ENCODE data around the gene XPO5.

Gene XPO5

DNA sequence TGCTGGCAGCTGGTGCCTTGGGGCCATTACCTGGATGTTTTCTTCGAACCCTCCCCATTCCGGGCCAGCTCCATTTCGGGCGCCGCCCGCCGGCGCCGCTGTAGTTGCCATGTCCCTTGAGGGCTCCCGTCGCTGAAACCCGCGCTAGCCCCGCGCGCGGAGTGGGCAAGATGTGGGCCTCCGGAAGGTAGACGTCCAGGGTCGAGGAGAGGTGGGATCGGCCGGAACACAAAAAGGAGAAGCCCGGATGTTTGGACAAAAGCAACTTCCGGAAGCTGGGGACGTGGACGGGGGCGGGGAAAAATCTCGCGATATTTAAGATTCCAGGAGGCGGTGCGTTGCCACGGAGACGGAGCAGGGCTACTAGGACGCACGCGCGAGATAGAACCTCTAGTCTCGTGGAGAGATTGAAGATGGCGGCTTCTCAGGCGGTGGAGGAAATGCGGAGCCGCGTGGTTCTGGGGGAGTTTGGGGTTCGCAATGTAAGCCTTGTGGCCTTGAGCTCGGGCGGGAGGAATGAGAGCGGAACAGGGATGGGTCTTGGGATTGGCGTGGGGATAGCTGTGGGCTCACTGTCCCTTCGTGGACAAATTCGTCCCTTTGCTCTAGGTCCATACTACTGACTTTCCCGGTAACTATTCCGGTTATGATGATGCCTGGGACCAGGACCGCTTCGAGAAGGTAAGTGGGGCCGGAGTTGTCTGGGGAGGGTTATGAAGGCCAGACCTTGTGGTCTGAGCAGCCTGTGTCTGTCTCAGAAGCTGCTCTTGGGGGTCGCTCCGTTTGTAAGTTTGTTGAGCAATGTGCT, 58.9 kb downstream of the XPO5 start, which contains the start of the genes POLR1C and YIPF3:
Gene POLR1C, plus strand, starts transcription at position 393 of the 808 bp plus-strand sequence. Its CDS starts 21 bp downstream, at position 414.
Gene YIPF3, minus strand, starts transcription at position 230 of the 808 bp plus-strand sequence. Its CDS starts 119 bp downstream, at position 111.
- Histone ChIP-seq H3K79me2 (ENCODE audit: control insufficient read depth, low read length) (peaks cover 60% of the 10 kb centered on the region), H3K4me3 (ENCODE audit: low read length) (peak within 1 kb of the TSS; percentile 99), H3K36me3 (ENCODE audit: control insufficient read depth, low read length) (peaks cover 87% of the 10 kb centered on the region), H3F3A (ENCODE audit: control insufficient read depth, insufficient read depth) (peaks cover 7% of the 10 kb centered on the region; the same call in 1 of the 2 replicates), H3K4me1 (ENCODE audit: control insufficient read depth, low read length) (peaks cover 23% of the 10 kb centered on the region), H4K20me1 (ENCODE audit: control insufficient read depth, insufficient read depth, low read depth, low read length) (peaks cover 4% of the 10 kb centered on the region; the same call in 1 of the 2 replicates), H3K4me2 (ENCODE audit: low read length) (peak within 1 kb of the TSS; percentile 91), H3K9me3 (ENCODE audit: control insufficient read depth, insufficient read depth, low read length) (no peaks in the 10 kb centered on the region), H3K27ac (ENCODE audit: low read depth, low read length) (peak within 1 kb of the TSS; percentile 42), H3K27me3 (ENCODE audit: control insufficient read depth, low read length) (no peaks in the 10 kb centered on the region), H3K9me2 (replicated peaks; ENCODE audit: control insufficient read depth, low read length) (no peaks in the 10 kb centered on the region)
- no peak for TF ChIP-seq EZH2phosphoT487 (IDR thresholded peaks at IDR 0.05; ENCODE audit: borderline replicate concordance, low read length)
- TF ChIP-seq, protein P1, sequence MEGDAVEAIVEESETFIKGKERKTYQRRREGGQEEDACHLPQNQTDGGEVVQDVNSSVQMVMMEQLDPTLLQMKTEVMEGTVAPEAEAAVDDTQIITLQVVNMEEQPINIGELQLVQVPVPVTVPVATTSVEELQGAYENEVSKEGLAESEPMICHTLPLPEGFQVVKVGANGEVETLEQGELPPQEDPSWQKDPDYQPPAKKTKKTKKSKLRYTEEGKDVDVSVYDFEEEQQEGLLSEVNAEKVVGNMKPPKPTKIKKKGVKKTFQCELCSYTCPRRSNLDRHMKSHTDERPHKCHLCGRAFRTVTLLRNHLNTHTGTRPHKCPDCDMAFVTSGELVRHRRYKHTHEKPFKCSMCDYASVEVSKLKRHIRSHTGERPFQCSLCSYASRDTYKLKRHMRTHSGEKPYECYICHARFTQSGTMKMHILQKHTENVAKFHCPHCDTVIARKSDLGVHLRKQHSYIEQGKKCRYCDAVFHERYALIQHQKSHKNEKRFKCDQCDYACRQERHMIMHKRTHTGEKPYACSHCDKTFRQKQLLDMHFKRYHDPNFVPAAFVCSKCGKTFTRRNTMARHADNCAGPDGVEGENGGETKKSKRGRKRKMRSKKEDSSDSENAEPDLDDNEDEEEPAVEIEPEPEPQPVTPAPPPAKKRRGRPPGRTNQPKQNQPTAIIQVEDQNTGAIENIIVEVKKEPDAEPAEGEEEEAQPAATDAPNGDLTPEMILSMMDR (IDR thresholded peaks at IDR 0.05; ENCODE audit: low read depth, low read length, poor library complexity, severe bottlenecking), result no peak

DNA sequence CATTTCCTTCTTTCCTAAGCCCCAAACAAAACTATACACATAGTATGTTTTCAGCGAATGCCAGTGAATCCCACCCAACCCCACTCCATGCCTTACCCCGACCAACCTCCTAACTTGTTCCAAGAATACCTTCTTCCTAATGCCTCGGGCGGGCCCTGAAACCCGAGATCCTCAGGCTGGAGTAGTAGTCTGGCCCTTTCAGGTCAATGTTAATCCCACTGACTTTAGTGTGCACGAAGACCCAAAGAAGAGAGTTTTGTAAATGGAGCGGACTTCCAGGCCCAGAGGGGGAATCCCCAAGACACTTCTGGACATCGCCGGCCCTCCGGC, 59.5 kb downstream of the XPO5 start:
- peak overlapping the region; percentile 71 for H3K4me2 ChIP-seq (ENCODE audit: low read length)
- peaks cover 60% of the 10 kb centered on the region for H3K79me2 ChIP-seq (ENCODE audit: control insufficient read depth, low read length)
- H3F3A ChIP-seq (ENCODE audit: control insufficient read depth, insufficient read depth), result peaks cover 10% of the 10 kb centered on the region; the same call in 1 of the 2 replicates
- peaks cover 4% of the 10 kb centered on the region; the same call in 1 of the 2 replicates for H4K20me1 ChIP-seq (ENCODE audit: control insufficient read depth, insufficient read depth, low read depth, low read length)
- peak overlapping the region; percentile 99 for H3K4me3 ChIP-seq (ENCODE audit: low read length)
- H3K9me3 ChIP-seq (ENCODE audit: control insufficient read depth, insufficient read depth, low read length), result no peaks in the 10 kb centered on the region
- H3K27ac ChIP-seq (ENCODE audit: low read depth, low read length), result peak overlapping the region; percentile 42
- no peaks in the 10 kb centered on the region for H3K27me3 ChIP-seq (ENCODE audit: control insufficient read depth, low read length)
- H3K4me1 ChIP-seq (ENCODE audit: control insufficient read depth, low read length), result peaks cover 23% of the 10 kb centered on the region
- no peaks in the 10 kb centered on the region for H3K9me2 ChIP-seq (replicated peaks; ENCODE audit: control insufficient read depth, low read length)
- TF ChIP-seq, protein P1 (IDR thresholded peaks at IDR 0.05; ENCODE audit: low read depth, low read length, poor library complexity, severe bottlenecking), result no peak
- TF ChIP-seq EZH2phosphoT487 (IDR thresholded peaks at IDR 0.05; ENCODE audit: borderline replicate concordance, low read length), result no peak
- H3K36me3 ChIP-seq (ENCODE audit: control insufficient read depth, low read length), result peaks cover 87% of the 10 kb centered on the region

DNA sequence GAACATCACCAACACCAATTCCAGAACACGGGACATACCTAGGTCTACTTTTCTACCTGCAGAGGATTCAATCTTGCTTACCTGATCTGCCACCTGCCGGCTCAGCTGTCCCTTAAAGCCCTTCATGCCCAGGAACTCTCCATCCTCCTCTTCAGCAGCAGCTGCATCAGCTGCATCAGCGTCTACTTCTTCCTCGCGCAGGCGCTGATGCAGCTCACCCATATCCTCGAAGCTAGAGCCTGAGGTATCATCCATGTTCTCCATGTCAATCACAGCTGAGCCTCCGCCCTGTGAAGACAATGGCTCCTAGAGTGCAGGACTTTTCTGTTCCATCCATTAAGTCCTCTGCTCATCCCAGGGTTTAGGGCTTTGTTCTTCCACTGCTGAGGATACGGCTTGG, 60.0 kb downstream of the XPO5 start:
- H3K4me3 ChIP-seq (ENCODE audit: low read length), result peak overlapping the region; percentile 99
- H4K20me1 ChIP-seq (ENCODE audit: control insufficient read depth, insufficient read depth, low read depth, low read length), result peaks cover 4% of the 10 kb centered on the region; the same call in 1 of the 2 replicates
- no peak overlapping the region for H3K27ac ChIP-seq (ENCODE audit: low read depth, low read length)
- H3K9me2 ChIP-seq (replicated peaks; ENCODE audit: control insufficient read depth, low read length), result no peaks in the 10 kb centered on the region
- H3K9me3 ChIP-seq (ENCODE audit: control insufficient read depth, insufficient read depth, low read length), result no peaks in the 10 kb centered on the region
- H3K36me3 ChIP-seq (ENCODE audit: control insufficient read depth, low read length), result peaks cover 84% of the 10 kb centered on the region
- H3F3A ChIP-seq (ENCODE audit: control insufficient read depth, insufficient read depth), result peaks cover 10% of the 10 kb centered on the region; the same call in 1 of the 2 replicates
- no peaks in the 10 kb centered on the region for H3K27me3 ChIP-seq (ENCODE audit: control insufficient read depth, low read length)
- H3K4me1 ChIP-seq (ENCODE audit: control insufficient read depth, low read length), result peaks cover 23% of the 10 kb centered on the region
- TF ChIP-seq, protein P1 (IDR thresholded peaks at IDR 0.05; ENCODE audit: low read depth, low read length, poor library complexity, severe bottlenecking), result no peak
- peaks cover 60% of the 10 kb centered on the region for H3K79me2 ChIP-seq (ENCODE audit: control insufficient read depth, low read length)
- H3K4me2 ChIP-seq (ENCODE audit: low read length), result peak overlapping the region; percentile 71
